Fibroblast of pulmonary artery (primary cell): Measurements from ENCODE around the gene TM4SF18.
"Not testable (repeated sequence)": the region's sequence is repeated elsewhere in the genome, so short reads cannot be mapped to it uniquely, and the experiment has no call there.

Source experiments
- DNase-seq: peaks from one replicate; pipeline ENCODE4 v3.0.0-alpha.2; 2010; ENCODE audit warnings: low read depth
- H3K4me3 ChIP-seq: replicated peaks from 2 replicates; pipeline ENCODE4 v1.5.1; 2011; ENCODE audit warnings: low read depth, mild to moderate bottlenecking, control low read depth, low read length, moderate library complexity
- CTCF ChIP-seq: IDR thresholded peaks from 2 replicates; pipeline ENCODE4 v1.5.1; 2011; ENCODE audit warnings: mild to moderate bottlenecking, control low read depth, low read length, inconsistent platforms; ENCODE audit errors: missing control alignments

Gene TM4SF18

GRCh38 chr3:149333176-149333859, at the start of gene TM4SF18:
Gene TM4SF18 (minus strand): TSS chr3:149333636. CDS start chr3:149333382, 254 bp downstream.
- H3K4me3 ChIP-seq, result no peak within 1 kb of the TSS
- no peak for DNase-seq
- no peak for TF ChIP-seq CTCF

- no peak overlapping the region for H3K4me3 ChIP-seq
- TF ChIP-seq CTCF, result no peak
- no peak for DNase-seq
Measured at GRCh38 chr3:149382518-149382917, 49.1 kb upstream of the TM4SF18 start.

- TF ChIP-seq CTCF, result no peak
- H3K4me3 ChIP-seq, result no peak overlapping the region
- peak; percentile 90 for DNase-seq
Measured at GRCh38 chr3:149382101-149382467, 48.6 kb upstream of the TM4SF18 start.

- no peak for TF ChIP-seq CTCF
- no peak for DNase-seq
- H3K4me3 ChIP-seq, result no peak overlapping the region
Measured at GRCh38 chr3:149381173-149382100, 48.0 kb upstream of the TM4SF18 start.

GRCh38 chr3:149380220-149380619, 46.8 kb upstream of the TM4SF18 start:
- DNase-seq, H3K4me3 ChIP-seq: not testable (repeated sequence)

GRCh38 chr3:149378478-149379309, 45.3 kb upstream of the TM4SF18 start:
- TF ChIP-seq CTCF, result no peak
- H3K4me3 ChIP-seq, result no peak overlapping the region
- DNase-seq, result no peak
